Skeletal muscle tissue (tissue), 4 donors: ENCODE data around the gene INSYN2B. TPM values are rescaled to one million over a fixed set of nuclear protein-coding genes. Genes with fewer than 3 reads are reported as not detected.
"Not testable (repeated sequence)": the region's sequence is repeated elsewhere in the genome, so short reads cannot be mapped to it uniquely, and the experiment has no call there.

Experiments used
- H3K27ac ChIP-seq: one replicate; pipeline ENCODE4 v1.7.0; 2013; ENCODE audit warnings: mild to moderate bottlenecking, low read depth, low read length, inconsistent platforms
- H3K27me3 ChIP-seq, 3 donors: one replicate each; pipeline ENCODE4 v1.7.0; 2013; ENCODE audit warnings: low read length in 3 of 3; ENCODE audit not compliant: control insufficient read depth in 3 of 3, insufficient read depth in 3 of 3
- H3K36me3 ChIP-seq, 3 donors: one replicate each; pipeline ENCODE4 v1.7.0; 2013; ENCODE audit warnings: low read length in 3 of 3; ENCODE audit not compliant: control insufficient read depth in 3 of 3, insufficient read depth in 3 of 3
- H3K4me1 ChIP-seq, 3 donors: one replicate each; pipeline ENCODE4 v1.7.0; 2013; ENCODE audit warnings: low read length in 3 of 3, mild to moderate bottlenecking in 3 of 3; ENCODE audit not compliant: control insufficient read depth in 3 of 3, insufficient read depth in 3 of 3
- H3K4me3 ChIP-seq, 3 donors: one replicate each; pipeline ENCODE4 v1.7.0; 2013; ENCODE audit warnings: low read length in 3 of 3
- H3K9ac ChIP-seq, 3 donors: one replicate each; pipeline ENCODE4 v1.7.0; 2013; ENCODE audit warnings: low read length in 3 of 3, mild to moderate bottlenecking in 3 of 3, moderate library complexity in 2 of 3, low read depth in 1 of 3
- H3K9me3 ChIP-seq, 3 donors: one replicate each; pipeline ENCODE4 v1.7.0; 2013; ENCODE audit warnings: low read length in 3 of 3; ENCODE audit not compliant: control insufficient read depth in 3 of 3
- total RNA-seq: library from RNA; depleted of rRNA; stranded (reverse); fragments of >200 nt; gene quantifications from one replicate; pipeline ENCODE4 v1.2.3, GENCODE V29; 2014
- donor health status: Osteomylitis.

INSYN2B gene
- total RNA-seq, 1 donor from 2014 or later: not detected

- H3K9ac ChIP-seq: no peak overlapping the region
- no peaks in the 10 kb centered on the region for H3K4me1 ChIP-seq
- H3K4me3 ChIP-seq: no peak overlapping the region
- no peak overlapping the region for H3K27ac ChIP-seq
- H3K27me3 ChIP-seq: peaks cover 0 to 9% (median 0%) of the 10 kb centered on the region in 3 donors
- H3K9me3 ChIP-seq: no peaks in the 10 kb centered on the region
- H3K36me3 ChIP-seq: no peaks in the 10 kb centered on the region
These were observed 24.2 kb downstream of the INSYN2B start for GRCh38 chr5:169956126-169956525.

DNA sequence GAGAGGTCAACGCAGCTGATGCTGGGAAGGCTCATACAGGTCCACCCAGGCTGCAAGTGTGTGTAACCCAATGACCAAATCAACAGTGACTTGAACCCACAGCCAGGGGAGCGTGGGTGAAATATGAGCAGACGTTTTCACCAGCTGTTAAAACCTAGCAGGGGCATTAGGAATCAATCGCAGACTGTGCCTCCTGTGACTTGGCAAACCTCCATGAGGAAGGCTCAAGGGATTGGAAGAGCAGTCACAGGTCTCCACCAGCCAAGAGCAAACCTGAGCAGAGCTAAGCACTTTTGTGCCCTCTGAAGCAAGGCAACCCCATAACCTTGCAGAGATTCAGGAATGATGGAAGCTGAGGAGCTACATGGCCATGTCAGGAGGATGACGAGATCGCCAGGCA lies 25.5 kb downstream of the INSYN2B start:
- Histone ChIP-seq H3K4me1 (no peaks in the 10 kb centered on the region), H3K9ac (no peak overlapping the region), H3K9me3 (no peaks in the 10 kb centered on the region), H3K36me3 (no peaks in the 10 kb centered on the region), H3K27me3 (peaks cover 0 to 7% (median 0%) of the 10 kb centered on the region in 3 donors), H3K27ac (no peak overlapping the region), H3K4me3 (no peak overlapping the region)

- not testable (repeated sequence) for H3K4me1 ChIP-seq, H3K9me3 ChIP-seq, H3K9ac ChIP-seq, H3K36me3 ChIP-seq, H3K27me3 ChIP-seq, H3K4me3 ChIP-seq, H3K27ac ChIP-seq
These were observed 27.1 kb downstream of the INSYN2B start for GRCh38 chr5:169953196-169953595.

- no peaks in the 10 kb centered on the region for H3K9me3 ChIP-seq
- H3K9ac ChIP-seq: no peak overlapping the region
- H3K27ac ChIP-seq: no peak overlapping the region
- no peaks in the 10 kb centered on the region for H3K4me1 ChIP-seq
- peaks cover 0 to 7% (median 0%) of the 10 kb centered on the region in 3 donors for H3K27me3 ChIP-seq
- no peak overlapping the region for H3K4me3 ChIP-seq
- H3K36me3 ChIP-seq: no peaks in the 10 kb centered on the region
These were observed 30.0 kb downstream of the INSYN2B start for GRCh38 chr5:169950333-169950732.

- Histone ChIP-seq H3K27me3 (peaks cover 0 to 2% (median 0%) of the 10 kb centered on the region in 3 donors), H3K36me3 (no peaks in the 10 kb centered on the region), H3K4me3 (no peak overlapping the region), H3K4me1 (no peaks in the 10 kb centered on the region), H3K9me3 (no peaks in the 10 kb centered on the region), H3K27ac (no peak overlapping the region), H3K9ac (no peak overlapping the region)
These were observed 33.5 kb downstream of the INSYN2B start for GRCh38 chr5:169946743-169947295.

DNA sequence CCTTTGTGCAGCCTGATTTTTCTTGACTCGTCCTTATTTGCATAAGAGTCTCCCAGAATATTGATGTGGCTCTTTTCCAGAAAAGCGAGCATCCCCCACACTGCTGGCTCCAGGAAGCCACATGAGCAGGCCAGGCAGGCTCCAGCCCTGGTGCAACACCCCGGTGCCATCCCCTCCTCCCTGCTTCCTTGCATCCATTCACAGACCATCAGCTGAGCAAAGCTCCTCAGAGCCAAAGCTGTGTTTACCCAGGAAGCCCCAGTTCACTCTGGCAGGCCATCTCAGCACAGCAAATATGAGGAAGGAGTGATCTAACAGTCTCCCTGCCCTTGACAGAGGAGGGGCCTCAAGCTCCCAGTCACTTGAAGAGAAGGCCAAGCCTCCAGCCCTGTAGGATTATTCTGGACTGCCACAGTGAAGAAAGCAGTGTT lies 34.4 kb downstream of the INSYN2B start:
- Histone ChIP-seq H3K9ac (no peak overlapping the region), H3K4me1 (no peaks in the 10 kb centered on the region), H3K36me3 (no peaks in the 10 kb centered on the region), H3K4me3 (no peak overlapping the region), H3K9me3 (no peaks in the 10 kb centered on the region), H3K27ac (no peak overlapping the region), H3K27me3 (no peaks in the 10 kb centered on the region)

- no peak overlapping the region for H3K9ac ChIP-seq
- no peaks in the 10 kb centered on the region for H3K27me3 ChIP-seq
- no peaks in the 10 kb centered on the region for H3K36me3 ChIP-seq
- no peaks in the 10 kb centered on the region for H3K9me3 ChIP-seq
- H3K4me1 ChIP-seq: no peaks in the 10 kb centered on the region
- H3K27ac ChIP-seq: no peak overlapping the region
- H3K4me3 ChIP-seq: no peak overlapping the region
These were observed 35.2 kb downstream of the INSYN2B start for GRCh38 chr5:169944922-169945680.

- Histone ChIP-seq H3K36me3 (no peaks in the 10 kb centered on the region), H3K27me3 (no peaks in the 10 kb centered on the region), H3K9ac (no peak overlapping the region), H3K27ac (no peak overlapping the region), H3K4me3 (no peak overlapping the region), H3K4me1 (no peaks in the 10 kb centered on the region), H3K9me3 (no peaks in the 10 kb centered on the region)
These were observed 36.2 kb downstream of the INSYN2B start for GRCh38 chr5:169944115-169944514.

DNA sequence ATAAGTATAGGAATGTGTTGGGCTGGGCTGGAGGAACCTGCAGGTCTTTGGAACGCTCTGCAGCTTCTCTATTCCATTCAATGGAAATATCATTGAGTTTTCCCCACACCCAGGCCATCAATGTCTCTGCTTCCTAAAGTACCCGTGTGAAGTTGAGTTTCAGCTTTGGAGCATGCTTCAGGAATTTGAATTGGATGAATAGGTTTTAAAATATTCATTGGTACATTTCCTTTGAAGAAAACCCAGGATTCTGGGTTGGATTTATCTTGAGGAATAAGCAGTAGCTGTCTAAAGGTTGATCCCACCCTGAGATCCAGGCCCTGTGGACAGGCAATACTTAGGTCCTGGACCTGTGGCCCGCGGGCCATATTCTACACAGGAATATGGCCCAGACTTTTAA lies 37.3 kb downstream of the INSYN2B start:
- H3K36me3 ChIP-seq: no peaks in the 10 kb centered on the region
- no peaks in the 10 kb centered on the region for H3K4me1 ChIP-seq
- no peak overlapping the region for H3K9ac ChIP-seq
- no peaks in the 10 kb centered on the region for H3K27me3 ChIP-seq
- H3K9me3 ChIP-seq: no peaks in the 10 kb centered on the region
- no peak overlapping the region for H3K27ac ChIP-seq
- no peak overlapping the region for H3K4me3 ChIP-seq

DNA sequence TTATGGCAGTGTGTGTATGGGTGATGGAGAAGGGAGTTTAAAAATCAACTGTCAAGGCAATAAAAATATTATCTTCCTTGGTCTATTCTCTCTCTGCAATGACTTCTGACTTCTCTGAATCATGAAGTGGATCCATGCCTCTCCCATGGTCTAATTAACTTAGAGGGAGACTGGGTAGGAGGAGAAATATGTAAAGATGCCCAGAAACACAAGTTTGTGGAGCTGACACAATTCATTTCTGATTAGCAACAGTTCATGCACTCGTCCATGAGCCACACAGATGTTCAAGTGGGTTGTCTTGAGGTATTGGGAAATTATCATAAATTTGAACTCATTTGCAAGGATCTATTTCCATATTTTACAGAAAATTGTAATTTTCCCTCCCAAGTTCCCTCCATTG lies 38.1 kb downstream of the INSYN2B start:
- Histone ChIP-seq H3K4me3 (no peak overlapping the region), H3K27me3 (no peaks in the 10 kb centered on the region), H3K36me3 (no peaks in the 10 kb centered on the region), H3K9me3 (no peaks in the 10 kb centered on the region), H3K27ac (no peak overlapping the region), H3K9ac (no peak overlapping the region), H3K4me1 (no peaks in the 10 kb centered on the region)
